ENCODE data around the gene FERMT2.

- no peak for TF ChIP-seq CTCF (IDR thresholded peaks at IDR 0.05)
- no peak for TF ChIP-seq POLR2A (IDR thresholded peaks at IDR 0.05)
Measured at GRCh38 chr14:52910572-52910971, 40.3 kb downstream of the FERMT2 start.
